SU-DHL-6 (cell line): ENCODE measurements around the gene DNAAF1.
A peak's percentile ranks its signal among the peaks of the same experiment; 100 is the strongest.

Experiments used
- H2AFZ ChIP-seq: fragments of 200-600 bp; sonication (generic); 2 replicates; pipeline ENCODE4 v1.6.1; 2014; ENCODE audit warnings: low read depth, mild to moderate bottlenecking, moderate library complexity, mixed read lengths, antibody characterized with exemption, low read length; ENCODE audit not compliant: severe bottlenecking
- H3F3A ChIP-seq: fragments of 200-600 bp; shearing (Covaris generic); 2 replicates; pipeline ENCODE4 v1.6.0; 2016; ENCODE audit warnings: antibody characterized with exemption, mild to moderate bottlenecking; ENCODE audit not compliant: insufficient read depth
- H3K27ac ChIP-seq: fragments of 200-600 bp; sonication (generic); 2 replicates; pipeline ENCODE4 v1.5.1; 2016; ENCODE audit warnings: low read depth, mild to moderate bottlenecking, low read length, moderate library complexity, mixed read lengths
- H3K27me3 ChIP-seq: fragments of 200-600 bp; sonication (generic), shearing (Covaris generic); 2 replicates; pipeline ENCODE4 v1.6.0; 2014; ENCODE audit warnings: mild to moderate bottlenecking, low read length
- H3K36me3 ChIP-seq: fragments of 200-600 bp; sonication (generic); 2 replicates; pipeline ENCODE4 v1.6.1; 2014; ENCODE audit warnings: mild to moderate bottlenecking, low read length, mixed read lengths
- H3K4me2 ChIP-seq: fragments of 300-600, 200-600 bp; shearing (Covaris generic), sonication (generic); 2 replicates; pipeline ENCODE4 v1.6.0; 2014; ENCODE audit warnings: low read length, low read depth, mild to moderate bottlenecking; ENCODE audit not compliant: poor library complexity, severe bottlenecking
- H3K4me3 ChIP-seq: fragments of 200-600 bp; sonication (generic); 2 replicates; pipeline ENCODE4 v1.5.1; 2014; ENCODE audit warnings: antibody characterized with exemption, low read length, mild to moderate bottlenecking, mixed read lengths; ENCODE audit not compliant: insufficient read depth, poor library complexity, severe bottlenecking
- H3K79me2 ChIP-seq: fragments of 200-600 bp; sonication (generic); 2 replicates; pipeline ENCODE4 v1.6.1; 2014; ENCODE audit warnings: mild to moderate bottlenecking, low read length, moderate library complexity; ENCODE audit not compliant: insufficient read depth
- H3K9ac ChIP-seq: fragments of 200-600 bp; sonication (generic); 2 replicates; pipeline ENCODE4 v1.7.0; 2014; ENCODE audit warnings: mild to moderate bottlenecking, low read length
- H3K9me2 ChIP-seq: fragments of 200-600 bp; sonication (generic); replicated peaks from 2 replicates; pipeline ENCODE4 v1.6.1; 2014; ENCODE audit warnings: low read length; ENCODE audit not compliant: insufficient read depth
- H3K9me3 ChIP-seq: fragments of 200-600 bp; sonication (generic); 2 replicates; pipeline ENCODE4 v1.6.1; 2014; ENCODE audit warnings: low read length, mixed read lengths; ENCODE audit not compliant: insufficient read depth
- H4K20me1 ChIP-seq: fragments of 200-600 bp; sonication (generic); 2 replicates; pipeline ENCODE4 v1.6.1; 2014; ENCODE audit warnings: low read depth, mild to moderate bottlenecking, antibody characterized with exemption, low read length, moderate library complexity, mixed read lengths
- EZH2phosphoT487 ChIP-seq: fragments of 200-600 bp; sonication (generic), shearing (Covaris generic); conservative IDR thresholded peaks from 2 replicates; pipeline ENCODE4 v1.6.1; 2018; ENCODE audit warnings: mild to moderate bottlenecking, antibody characterized with exemption, low read length, moderate library complexity, mixed read lengths
- TF ChIP-seq, protein P1 (sequence below): fragments of 200-600 bp; sonication (generic); IDR thresholded peaks from one replicate; pipeline ENCODE4 v1.5.1; 2017; ENCODE audit warnings: antibody characterized with exemption, mild to moderate bottlenecking, low read length, moderate library complexity; ENCODE audit not compliant: insufficient read depth, poor library complexity, severe bottlenecking

Gene DNAAF1

DNA sequence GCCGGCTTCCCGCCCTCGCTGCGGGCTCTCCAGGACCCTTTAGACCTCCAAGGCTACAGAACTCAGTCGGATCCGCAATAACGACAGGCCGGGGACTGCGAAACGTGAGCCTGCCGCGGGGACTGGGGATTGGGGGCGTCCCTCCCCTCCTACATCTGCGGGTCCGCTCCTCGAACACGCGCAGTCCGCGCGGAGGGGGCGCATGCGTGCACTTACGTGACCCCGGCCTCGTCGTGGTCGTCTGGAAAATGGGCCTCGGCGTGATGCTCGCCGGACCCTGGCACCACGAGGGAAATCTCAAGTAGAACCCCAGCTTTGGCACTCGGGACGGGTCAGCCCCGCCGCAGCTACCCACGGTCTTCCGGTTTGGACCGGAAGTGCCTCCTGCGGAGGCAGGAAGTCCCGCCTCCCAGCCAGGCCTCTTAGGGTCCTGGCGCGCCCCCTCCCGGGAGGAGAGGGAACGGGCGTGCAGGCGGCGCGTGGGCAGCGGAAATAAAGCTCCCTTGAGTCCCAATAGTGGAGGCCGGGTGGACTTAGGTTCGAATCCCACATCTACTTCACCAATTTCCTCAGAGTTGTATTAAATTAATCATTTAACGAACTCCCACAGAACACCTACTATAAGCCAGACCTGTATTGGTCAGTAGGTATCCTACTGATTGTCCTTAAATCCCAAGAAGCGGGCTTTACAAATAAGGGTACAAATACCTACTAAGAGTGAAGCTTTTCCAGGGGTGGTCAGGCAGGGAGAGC, 41.8 kb downstream of the DNAAF1 start, which contains the start of gene TAF1C:
Gene TAF1C (minus strand): TSS at position 373 of the 753 bp plus-strand sequence. CDS start 2,069 bp downstream, outside the sequence.
- H3K79me2 ChIP-seq, result peaks cover 25% of the 10 kb centered on the region
- no peaks in the 10 kb centered on the region for H4K20me1 ChIP-seq
- H3K36me3 ChIP-seq, result no peaks in the 10 kb centered on the region
- H3F3A ChIP-seq, result no peaks in the 10 kb centered on the region
- H2AFZ ChIP-seq, result peak within 1 kb of the TSS; percentile 96
- TF ChIP-seq EZH2phosphoT487, result no peak
- TF ChIP-seq, protein P1, sequence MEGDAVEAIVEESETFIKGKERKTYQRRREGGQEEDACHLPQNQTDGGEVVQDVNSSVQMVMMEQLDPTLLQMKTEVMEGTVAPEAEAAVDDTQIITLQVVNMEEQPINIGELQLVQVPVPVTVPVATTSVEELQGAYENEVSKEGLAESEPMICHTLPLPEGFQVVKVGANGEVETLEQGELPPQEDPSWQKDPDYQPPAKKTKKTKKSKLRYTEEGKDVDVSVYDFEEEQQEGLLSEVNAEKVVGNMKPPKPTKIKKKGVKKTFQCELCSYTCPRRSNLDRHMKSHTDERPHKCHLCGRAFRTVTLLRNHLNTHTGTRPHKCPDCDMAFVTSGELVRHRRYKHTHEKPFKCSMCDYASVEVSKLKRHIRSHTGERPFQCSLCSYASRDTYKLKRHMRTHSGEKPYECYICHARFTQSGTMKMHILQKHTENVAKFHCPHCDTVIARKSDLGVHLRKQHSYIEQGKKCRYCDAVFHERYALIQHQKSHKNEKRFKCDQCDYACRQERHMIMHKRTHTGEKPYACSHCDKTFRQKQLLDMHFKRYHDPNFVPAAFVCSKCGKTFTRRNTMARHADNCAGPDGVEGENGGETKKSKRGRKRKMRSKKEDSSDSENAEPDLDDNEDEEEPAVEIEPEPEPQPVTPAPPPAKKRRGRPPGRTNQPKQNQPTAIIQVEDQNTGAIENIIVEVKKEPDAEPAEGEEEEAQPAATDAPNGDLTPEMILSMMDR, result peak; percentile 90
- H3K27ac ChIP-seq, result peak within 1 kb of the TSS; percentile 48; the same call in 1 of the 2 replicates
- no peaks in the 10 kb centered on the region for H3K27me3 ChIP-seq
- H3K9me2 ChIP-seq, result no peaks in the 10 kb centered on the region
- peak within 1 kb of the TSS; percentile 98 for H3K9ac ChIP-seq
- no peaks in the 10 kb centered on the region for H3K9me3 ChIP-seq
- H3K4me3 ChIP-seq, result peak within 1 kb of the TSS; percentile 98
- peak within 1 kb of the TSS; percentile 64 for H3K4me2 ChIP-seq

DNA sequence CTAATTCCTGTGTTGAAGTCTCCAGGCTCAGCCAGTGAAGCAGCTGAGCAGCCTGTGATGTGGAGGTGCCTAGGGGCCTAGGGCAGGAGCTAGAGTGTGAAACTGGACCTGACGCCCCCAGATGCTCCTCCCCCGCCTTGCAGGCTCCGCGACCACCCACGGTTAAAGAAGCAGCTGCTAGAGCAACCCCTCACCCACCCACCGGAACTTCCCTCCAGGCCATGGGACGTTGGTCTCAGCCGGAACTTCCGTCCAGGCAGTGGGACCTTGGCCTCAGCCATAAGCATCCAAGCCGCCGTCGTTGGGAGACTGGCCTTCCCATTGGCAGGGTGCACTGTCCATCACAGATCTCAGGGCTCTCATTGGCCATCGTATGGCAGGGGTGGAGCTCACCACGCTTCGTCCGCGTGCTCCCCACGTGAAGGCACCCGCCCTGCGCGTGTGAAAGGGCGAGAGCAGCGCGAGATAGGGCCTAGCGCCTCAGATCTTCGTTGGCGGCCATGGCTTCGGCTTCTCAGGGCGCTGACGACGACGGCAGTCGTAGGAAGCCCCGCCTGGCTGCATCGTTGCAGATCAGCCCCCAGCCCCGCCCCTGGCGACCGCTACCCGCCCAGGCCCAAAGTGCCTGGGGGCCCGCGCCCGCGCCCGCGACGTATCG, 45.8 kb downstream of the DNAAF1 start, which contains the start of gene ADAD2:
Gene ADAD2 (plus strand): TSS at position 427 of the 658 bp plus-strand sequence. CDS start 74 bp downstream, at position 501.
- no peaks in the 10 kb centered on the region for H3K27me3 ChIP-seq
- no peak within 1 kb of the TSS for H3K4me3 ChIP-seq
- H3K79me2 ChIP-seq, result peaks cover 9% of the 10 kb centered on the region
- no peak within 1 kb of the TSS for H3K4me2 ChIP-seq
- no peaks in the 10 kb centered on the region for H3K9me3 ChIP-seq
- TF ChIP-seq, protein P1, result no peak
- no peak for TF ChIP-seq EZH2phosphoT487
- no peaks in the 10 kb centered on the region for H4K20me1 ChIP-seq
- H2AFZ ChIP-seq, result no peak within 1 kb of the TSS
- H3K9ac ChIP-seq, result no peak within 1 kb of the TSS
- no peaks in the 10 kb centered on the region for H3K36me3 ChIP-seq
- no peak within 1 kb of the TSS for H3K27ac ChIP-seq
- no peaks in the 10 kb centered on the region for H3F3A ChIP-seq
- H3K9me2 ChIP-seq, result no peaks in the 10 kb centered on the region

DNA sequence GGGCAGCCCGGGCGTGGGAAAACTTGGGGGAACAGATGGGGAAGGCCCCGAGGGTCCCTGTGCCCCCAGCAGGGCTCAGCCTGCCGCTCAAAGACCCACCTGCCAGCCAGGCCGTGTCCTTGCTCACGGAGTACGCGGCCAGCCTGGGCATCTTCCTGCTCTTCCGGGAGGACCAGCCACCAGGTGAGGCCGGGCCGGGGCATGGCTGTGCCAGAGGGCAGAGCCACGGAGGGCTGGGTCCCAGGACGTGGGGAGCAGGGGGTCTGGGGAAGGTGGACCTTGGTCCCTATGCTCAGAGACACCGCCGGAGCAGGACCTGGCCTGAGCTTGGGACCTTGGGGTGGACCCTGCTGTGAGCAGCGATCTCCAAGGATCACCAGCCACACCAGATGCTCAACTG, 46.4 kb downstream of the DNAAF1 start:
- Histone ChIP-seq H3K27me3 (no peaks in the 10 kb centered on the region), H4K20me1 (no peaks in the 10 kb centered on the region), H2AFZ (no peak overlapping the region), H3F3A (no peaks in the 10 kb centered on the region), H3K9me3 (no peaks in the 10 kb centered on the region), H3K4me2 (no peak overlapping the region), H3K79me2 (peaks cover 3% of the 10 kb centered on the region), H3K36me3 (no peaks in the 10 kb centered on the region), H3K4me3 (no peak overlapping the region), H3K27ac (no peak overlapping the region), H3K9me2 (no peaks in the 10 kb centered on the region), H3K9ac (no peak overlapping the region)
- TF ChIP-seq, protein P1, result no peak
- TF ChIP-seq EZH2phosphoT487, result no peak
